ENCODE results near the gene CRACR2B. TPM values are rescaled to one million over a fixed set of nuclear protein-coding genes. Genes with fewer than 3 reads are reported as not detected.

CRACR2B gene
- total and polyA plus RNA-seq, 2 of the 13 experiments (the other 11 are each of a cell fraction or from before 2014, with no cell fraction given) = 14.9 to 21.0 TPM

DNA sequence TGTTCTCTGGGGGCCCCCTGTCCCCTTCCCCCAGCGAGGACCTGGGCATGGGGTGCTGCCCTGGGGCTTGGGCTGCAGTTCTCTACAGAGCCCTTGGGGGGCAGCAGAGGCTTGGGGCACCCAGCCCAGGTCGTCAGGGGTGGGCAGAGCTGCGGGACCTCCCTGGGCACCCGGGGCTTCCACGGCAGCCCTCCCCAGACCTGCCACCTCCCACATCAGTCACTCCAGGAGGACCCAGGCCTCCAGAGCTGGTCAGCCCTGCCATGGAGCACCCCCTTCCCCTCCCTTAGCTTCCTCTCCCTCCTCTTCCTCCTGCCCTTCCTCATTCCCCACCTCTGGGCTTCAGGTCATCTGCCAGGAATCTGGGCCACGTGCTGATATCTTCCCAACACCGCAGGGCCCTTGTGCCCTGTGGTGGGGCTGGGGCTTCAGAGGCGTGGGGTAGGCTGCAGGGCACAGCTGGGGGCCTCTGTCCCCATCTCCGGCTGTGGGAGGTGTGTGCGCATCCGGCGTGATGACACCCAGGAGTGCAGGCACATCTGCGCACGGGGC lies 20.7 kb downstream of the CRACR2B start (continued):
- TF ChIP-seq ZNF703 (CRISPR knock-in tag; IDR thresholded peaks at IDR 0.05; ENCODE audit: borderline replicate concordance) = no peak
- peak; percentile 72 for TF ChIP-seq RAD21 (CRISPR knock-in tag; IDR thresholded peaks at IDR 0.05)
- TF ChIP-seq, protein P1, sequence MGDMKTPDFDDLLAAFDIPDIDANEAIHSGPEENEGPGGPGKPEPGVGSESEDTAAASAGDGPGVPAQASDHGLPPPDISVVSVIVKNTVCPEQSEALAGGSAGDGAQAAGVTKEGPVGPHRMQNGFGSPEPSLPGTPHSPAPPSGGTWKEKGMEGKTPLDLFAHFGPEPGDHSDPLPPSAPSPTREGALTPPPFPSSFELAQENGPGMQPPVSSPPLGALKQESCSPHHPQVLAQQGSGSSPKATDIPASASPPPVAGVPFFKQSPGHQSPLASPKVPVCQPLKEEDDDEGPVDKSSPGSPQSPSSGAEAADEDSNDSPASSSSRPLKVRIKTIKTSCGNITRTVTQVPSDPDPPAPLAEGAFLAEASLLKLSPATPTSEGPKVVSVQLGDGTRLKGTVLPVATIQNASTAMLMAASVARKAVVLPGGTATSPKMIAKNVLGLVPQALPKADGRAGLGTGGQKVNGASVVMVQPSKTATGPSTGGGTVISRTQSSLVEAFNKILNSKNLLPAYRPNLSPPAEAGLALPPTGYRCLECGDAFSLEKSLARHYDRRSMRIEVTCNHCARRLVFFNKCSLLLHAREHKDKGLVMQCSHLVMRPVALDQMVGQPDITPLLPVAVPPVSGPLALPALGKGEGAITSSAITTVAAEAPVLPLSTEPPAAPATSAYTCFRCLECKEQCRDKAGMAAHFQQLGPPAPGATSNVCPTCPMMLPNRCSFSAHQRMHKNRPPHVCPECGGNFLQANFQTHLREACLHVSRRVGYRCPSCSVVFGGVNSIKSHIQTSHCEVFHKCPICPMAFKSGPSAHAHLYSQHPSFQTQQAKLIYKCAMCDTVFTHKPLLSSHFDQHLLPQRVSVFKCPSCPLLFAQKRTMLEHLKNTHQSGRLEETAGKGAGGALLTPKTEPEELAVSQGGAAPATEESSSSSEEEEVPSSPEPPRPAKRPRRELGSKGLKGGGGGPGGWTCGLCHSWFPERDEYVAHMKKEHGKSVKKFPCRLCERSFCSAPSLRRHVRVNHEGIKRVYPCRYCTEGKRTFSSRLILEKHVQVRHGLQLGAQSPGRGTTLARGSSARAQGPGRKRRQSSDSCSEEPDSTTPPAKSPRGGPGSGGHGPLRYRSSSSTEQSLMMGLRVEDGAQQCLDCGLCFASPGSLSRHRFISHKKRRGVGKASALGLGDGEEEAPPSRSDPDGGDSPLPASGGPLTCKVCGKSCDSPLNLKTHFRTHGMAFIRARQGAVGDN (CRISPR knock-in tag; IDR thresholded peaks at IDR 0.05) = peak; percentile 33; the same call in 1 of the 2 replicates
- TF ChIP-seq GABPB1 (CRISPR knock-in tag; IDR thresholded peaks at IDR 0.05) = peak; percentile 24; the same call in 1 of the 2 replicates

DNA sequence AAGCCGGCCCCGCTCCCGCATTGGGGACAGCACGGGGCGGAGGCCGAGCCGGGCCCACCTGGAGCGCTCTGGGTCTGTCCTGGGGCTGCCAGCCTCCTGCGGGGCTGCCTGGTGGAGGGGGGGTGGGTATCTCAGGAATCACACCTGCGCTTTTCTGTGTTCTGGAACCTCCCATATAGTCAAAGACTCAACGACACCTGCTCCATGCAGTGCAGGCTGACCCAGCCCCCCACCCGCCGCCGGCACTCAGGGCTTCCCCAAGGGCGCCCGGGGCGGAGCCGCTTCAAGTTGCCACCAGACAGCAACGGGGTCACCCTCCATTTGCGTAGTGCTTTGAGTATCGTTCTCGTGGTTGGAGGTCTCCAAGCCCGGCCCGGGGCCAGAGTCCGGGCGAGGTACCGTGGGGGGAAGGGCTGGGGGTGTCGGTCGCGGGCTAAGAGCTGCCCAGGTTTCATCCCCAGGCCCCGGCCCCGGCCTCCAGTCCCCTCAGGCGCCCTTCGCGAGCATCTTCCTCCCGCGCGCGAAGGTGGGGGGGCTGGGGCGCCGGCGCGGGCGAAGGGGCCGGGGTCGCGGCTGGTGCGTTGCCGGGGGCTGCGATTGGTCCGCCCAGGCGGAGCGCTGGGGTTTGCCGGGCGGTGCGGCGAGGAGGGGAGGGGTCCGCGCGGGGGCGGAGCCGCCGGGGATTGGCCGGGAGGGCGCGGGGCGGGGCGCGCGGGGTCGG lies 21.5 kb downstream of the CRACR2B start:
- Histone ChIP-seq H4K20me1 (ENCODE audit: insufficient read depth, low read length) (0 out of 2 replicates have a peak, but pooled peaks cover 4% of the 10 kb centered on the region), H3K36me3 (replicated peaks in 1 of 2; ENCODE audit: control insufficient read depth in 1 of 2, insufficient read depth in 2 of 2, low read length in 2 of 2) (no peaks in the 10 kb centered on the region; a peak in 2 of 5 replicates), H3K4me3 (replicated peaks in 1 of 3; ENCODE audit: insufficient read depth in 1 of 3, low read depth in 2 of 3, low read length in 3 of 3) (no peak overlapping the region), H3K4me2 (ENCODE audit: low read depth, low read length) (no peak overlapping the region), H3K27me3 (ENCODE audit: control insufficient read depth in 1 of 2, insufficient read depth in 2 of 2, low read length in 2 of 2) (no peaks in the 10 kb centered on the region), H3K27ac (ENCODE audit: extremely low read length, insufficient read depth, low read length) (no peak overlapping the region), H3K9ac (ENCODE audit: insufficient read depth, low read depth, low read length) (no peak overlapping the region), H3K9me3 (ENCODE audit: low read length) (no peaks in the 10 kb centered on the region), H2AFZ (ENCODE audit: low read length) (no peak overlapping the region), H3K79me2 (ENCODE audit: insufficient read depth, low read length) (no peaks in the 10 kb centered on the region), H3K4me1 (ENCODE audit: insufficient read depth, low read length) (peaks cover 19% of the 10 kb centered on the region)
- no TSS peak for BruUV-seq (replicated peaks)
- DNase-seq (ENCODE audit: low spot score) (no peak), FAIRE-seq (no peak), ATAC-seq (no peak)
- in situ Hi-C loops (cut with HindIII; ENCODE audit: extremely low pct_ligation_motif_present, low pct_unique_long_range_greater_than_20kb) = no loop called here
- intact Hi-C loops (cut with micrococcal nuclease; ENCODE audit: unreplicated experiment) = no loop called here
- no peak for TF ChIP-seq ZNF383 (CRISPR knock-in tag; IDR thresholded peaks at IDR 0.05; ENCODE audit: borderline replicate concordance)
- peak; percentile 32 for TF ChIP-seq AGO2 (optimal IDR thresholded peaks at IDR 0.05; ENCODE audit: low read depth, low read length)
- no peak for TF ChIP-seq ZNF780A (CRISPR knock-in tag; IDR thresholded peaks at IDR 0.05)
- no peak for TF ChIP-seq PTBP1 (IDR thresholded peaks at IDR 0.05; ENCODE audit: low read depth, low read length, poor library complexity, severe bottlenecking)
- TF ChIP-seq ZNF552 (CRISPR knock-in tag; IDR thresholded peaks at IDR 0.05; ENCODE audit: borderline replicate concordance) = no peak
- CTCF ChIA-PET (ENCODE audit: low intra/inter-chr PET ratio, low total read pairs) = interaction anchor here (2.1 kb wide), 1 partner anchor 202 kb away, joined by 8 read pairs; no protein-coding TSS in a partner anchor
- POLR2A ChIA-PET = no interaction called here
- WGBS (ENCODE audit: low lambda C conversion rate) = 98% methylated on average over 54 of the region's 71 CpGs

Measured in HepG2 (cell line).